KOPT-K1 (cell line): ENCODE results near the gene MPPED2.

Source experiments
- H3K27ac ChIP-seq: fragments of 200-600 bp; sonication (generic); 2 replicates; pipeline ENCODE4 v1.5.1; 2016; ENCODE audit warnings: antibody characterized with exemption, mild to moderate bottlenecking, low read depth, low read length; ENCODE audit not compliant: poor library complexity, severe bottlenecking
- H3K36me3 ChIP-seq: fragments of 200-600 bp; sonication (generic); 2 replicates; pipeline ENCODE4 v1.5.1; 2017; ENCODE audit warnings: antibody characterized with exemption, mild to moderate bottlenecking, low read length, moderate library complexity; ENCODE audit not compliant: insufficient read depth
- H3K9me3 ChIP-seq: fragments of 200-600 bp; sonication (generic); 2 replicates; pipeline ENCODE4 v1.5.1; 2017; ENCODE audit warnings: antibody characterized with exemption, low read length, mild to moderate bottlenecking; ENCODE audit not compliant: insufficient read depth, poor library complexity, severe bottlenecking

The MPPED2 gene

DNA sequence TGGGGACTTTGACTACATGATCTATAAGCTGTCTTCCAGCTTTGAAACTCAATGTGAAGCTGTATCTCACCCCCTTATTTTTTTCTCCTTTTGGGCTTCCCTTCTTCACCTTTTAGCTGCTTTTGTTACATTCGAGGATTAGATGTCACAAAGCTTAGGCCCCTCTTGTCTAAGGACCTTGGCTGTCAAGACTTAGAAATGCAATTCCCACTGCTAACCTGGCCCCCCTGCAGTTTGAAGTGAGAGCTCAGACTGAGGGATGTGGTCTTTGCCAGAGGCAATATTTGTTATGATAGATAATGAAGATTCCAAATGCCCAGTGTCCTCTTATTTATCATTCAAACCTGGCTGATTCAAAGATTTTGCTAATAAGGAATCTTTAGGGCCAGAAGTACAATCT lies 135.0 kb downstream of the MPPED2 start:
- Histone ChIP-seq H3K27ac (no peak overlapping the region), H3K9me3 (no peaks in the 10 kb centered on the region), H3K36me3 (no peaks in the 10 kb centered on the region)

- no peaks in the 10 kb centered on the region for H3K9me3 ChIP-seq
- no peak overlapping the region for H3K27ac ChIP-seq
- no peaks in the 10 kb centered on the region for H3K36me3 ChIP-seq
These were observed 139.0 kb downstream of the MPPED2 start for GRCh38 chr11:30447058-30447640.

- Histone ChIP-seq H3K36me3 (no peaks in the 10 kb centered on the region), H3K27ac (no peak overlapping the region), H3K9me3 (no peaks in the 10 kb centered on the region)
These were observed 139.6 kb downstream of the MPPED2 start for GRCh38 chr11:30446520-30446919.

- H3K36me3 ChIP-seq, result no peaks in the 10 kb centered on the region
- H3K9me3 ChIP-seq, result no peaks in the 10 kb centered on the region
- no peak overlapping the region for H3K27ac ChIP-seq
These were observed 141.1 kb downstream of the MPPED2 start for GRCh38 chr11:30445056-30445455.

DNA sequence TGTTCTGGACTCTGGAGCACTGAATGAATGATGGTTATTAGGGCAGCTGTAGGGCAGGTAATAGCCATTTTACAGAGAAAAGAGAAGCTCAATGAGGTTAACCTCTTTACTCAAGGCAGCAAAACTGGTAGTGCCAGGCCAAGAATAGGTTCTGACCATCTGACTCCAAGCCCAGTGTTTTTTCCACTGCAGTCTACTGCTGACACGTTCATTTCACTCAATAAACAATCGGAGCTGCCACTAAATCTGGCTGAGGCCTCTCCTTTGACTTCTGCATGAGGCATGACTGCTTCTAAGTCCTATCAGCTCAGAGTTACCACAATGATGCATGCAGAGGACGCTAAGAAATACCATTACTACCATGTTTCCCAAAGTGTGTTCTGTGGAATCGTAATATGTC lies 145.6 kb downstream of the MPPED2 start:
- H3K36me3 ChIP-seq, result no peaks in the 10 kb centered on the region
- no peaks in the 10 kb centered on the region for H3K9me3 ChIP-seq
- no peak overlapping the region for H3K27ac ChIP-seq

DNA sequence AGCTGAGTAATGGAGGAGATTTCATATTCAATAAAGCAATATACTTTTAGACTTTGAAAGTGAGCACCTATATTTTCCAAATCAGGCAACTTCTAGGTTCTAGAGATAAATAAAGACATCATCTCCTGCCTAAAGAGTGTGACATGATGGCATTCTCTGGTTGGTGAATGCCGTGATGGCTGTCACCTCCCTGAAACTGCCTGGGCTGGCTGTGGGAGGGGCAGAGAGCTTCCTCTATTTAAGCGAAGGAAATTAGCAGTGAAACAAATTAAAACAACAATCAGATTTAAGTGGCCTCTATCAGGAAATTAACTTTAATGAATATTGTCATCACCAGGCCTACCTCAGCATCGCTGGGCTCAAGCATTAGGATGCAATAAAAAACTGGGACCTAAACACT lies 149.4 kb downstream of the MPPED2 start:
- no peak overlapping the region for H3K27ac ChIP-seq
- H3K36me3 ChIP-seq, result no peaks in the 10 kb centered on the region
- H3K9me3 ChIP-seq, result no peaks in the 10 kb centered on the region

GRCh38 chr11:30435488-30435887 lies 150.7 kb downstream of the MPPED2 start:
- Histone ChIP-seq H3K36me3 (no peaks in the 10 kb centered on the region), H3K27ac (no peak overlapping the region), H3K9me3 (no peaks in the 10 kb centered on the region)

- no peaks in the 10 kb centered on the region for H3K36me3 ChIP-seq
- H3K9me3 ChIP-seq, result no peaks in the 10 kb centered on the region
- H3K27ac ChIP-seq, result no peak overlapping the region
These were observed 151.3 kb downstream of the MPPED2 start for GRCh38 chr11:30434901-30435300.

- no peaks in the 10 kb centered on the region for H3K9me3 ChIP-seq
- no peaks in the 10 kb centered on the region for H3K36me3 ChIP-seq
- H3K27ac ChIP-seq, result no peak overlapping the region
These were observed 152.3 kb downstream of the MPPED2 start for GRCh38 chr11:30433831-30434230.

DNA sequence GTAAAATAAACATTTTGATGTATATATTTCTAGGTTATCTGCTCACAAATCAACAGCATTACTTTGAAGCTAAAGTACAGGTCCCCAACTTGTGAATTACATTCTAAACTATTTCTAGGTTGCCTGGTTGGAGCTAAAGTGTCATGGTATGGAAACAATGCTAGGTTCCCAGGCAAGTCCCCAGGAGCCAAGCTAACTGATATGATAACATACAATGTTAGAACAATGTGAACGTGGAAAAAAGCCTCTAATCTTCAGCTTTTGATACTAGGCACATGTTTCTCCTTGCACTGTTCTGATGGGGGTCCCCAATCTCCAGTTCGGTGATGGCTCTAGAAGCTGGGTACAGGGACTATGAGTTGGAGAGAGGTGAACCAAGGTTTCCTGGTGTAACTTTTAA lies 153.4 kb downstream of the MPPED2 start:
- Histone ChIP-seq H3K36me3 (no peaks in the 10 kb centered on the region), H3K27ac (no peak overlapping the region), H3K9me3 (no peaks in the 10 kb centered on the region)

GRCh38 chr11:30432178-30432577 lies 154.0 kb downstream of the MPPED2 start:
- Histone ChIP-seq H3K9me3 (no peaks in the 10 kb centered on the region), H3K36me3 (no peaks in the 10 kb centered on the region), H3K27ac (no peak overlapping the region)

DNA sequence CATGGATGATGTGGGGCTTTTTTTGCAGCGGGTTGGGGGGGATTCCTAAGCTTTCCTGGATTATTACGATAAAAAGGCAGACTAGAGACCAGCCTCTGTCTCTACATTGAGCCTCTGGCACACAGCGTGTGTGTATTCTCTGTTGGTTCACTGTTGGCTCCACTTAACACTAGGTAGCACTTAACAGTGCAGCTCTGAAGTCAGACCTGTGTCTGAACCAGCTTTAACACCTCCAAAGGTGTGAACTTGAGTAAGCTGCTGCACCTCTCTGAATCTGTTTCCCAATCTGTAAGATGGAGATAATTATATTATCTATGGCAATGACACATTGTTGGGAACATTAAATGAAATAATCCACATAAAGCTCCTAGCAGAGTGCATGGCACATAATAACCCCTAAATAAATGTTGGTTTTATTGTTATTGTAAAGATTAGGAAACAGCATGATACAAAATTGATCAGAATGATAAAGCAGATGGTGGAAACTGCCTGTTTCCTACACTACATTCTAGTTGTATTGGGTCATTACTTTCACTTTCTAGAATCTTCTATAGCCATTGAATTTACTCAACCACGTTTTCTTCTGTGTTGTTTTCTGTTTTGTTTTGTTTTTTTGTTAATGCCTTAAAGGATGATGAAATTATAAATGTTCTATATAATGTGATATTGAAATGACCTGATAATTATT lies 154.9 kb downstream of the MPPED2 start:
- Histone ChIP-seq H3K9me3 (no peaks in the 10 kb centered on the region), H3K36me3 (no peaks in the 10 kb centered on the region), H3K27ac (no peak overlapping the region)

DNA sequence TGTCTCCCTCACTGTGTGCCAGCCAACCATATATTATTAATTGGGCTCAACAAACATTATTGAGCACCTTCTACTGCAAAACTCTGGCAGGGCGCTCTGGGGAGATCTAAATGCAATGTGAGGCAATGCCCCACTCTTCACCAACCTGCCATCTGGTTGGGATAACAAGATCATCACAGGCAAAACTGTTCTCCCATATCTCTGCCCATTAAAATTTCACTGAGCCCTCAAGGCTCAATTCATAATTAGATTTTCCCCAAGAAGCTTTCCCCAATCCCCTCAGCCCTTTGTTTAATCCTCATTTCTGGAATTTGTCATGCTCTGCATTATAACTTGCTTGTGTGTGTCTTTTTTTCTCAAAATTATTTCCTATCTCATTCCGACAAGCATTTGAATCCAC lies 156.6 kb downstream of the MPPED2 start:
- no peak overlapping the region for H3K27ac ChIP-seq
- no peaks in the 10 kb centered on the region for H3K36me3 ChIP-seq
- no peaks in the 10 kb centered on the region for H3K9me3 ChIP-seq

GRCh38 chr11:30426781-30427180 lies 159.4 kb downstream of the MPPED2 start:
- Histone ChIP-seq H3K27ac (no peak overlapping the region), H3K36me3 (no peaks in the 10 kb centered on the region)

GRCh38 chr11:30424844-30425243 lies 161.3 kb downstream of the MPPED2 start:
- Histone ChIP-seq H3K36me3 (no peaks in the 10 kb centered on the region), H3K9me3 (no peaks in the 10 kb centered on the region), H3K27ac (no peak overlapping the region)

More at GRCh38 chr11:30426781-30427180, 159.4 kb downstream of the MPPED2 start:
- no peaks in the 10 kb centered on the region for H3K9me3 ChIP-seq

DNA sequence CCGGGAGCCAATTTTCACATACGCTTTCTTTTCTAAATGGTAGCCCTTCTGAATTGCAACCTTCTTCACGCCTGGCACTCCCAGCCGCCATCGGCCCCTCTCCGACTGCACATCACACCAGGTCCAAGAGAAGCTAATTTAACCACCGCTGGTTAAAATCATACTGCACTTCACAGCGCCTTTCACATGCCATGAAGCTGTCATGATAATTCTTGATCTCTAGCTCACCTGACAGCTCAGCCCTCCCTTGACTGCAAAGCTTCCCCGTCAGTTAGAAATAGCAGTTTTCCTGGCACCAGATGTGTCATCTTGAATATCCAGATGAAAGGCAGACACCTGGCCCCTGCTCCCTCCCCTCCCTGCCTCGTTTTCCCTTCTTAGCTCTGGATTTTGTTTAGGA lies 161.8 kb downstream of the MPPED2 start:
- Histone ChIP-seq H3K36me3 (no peaks in the 10 kb centered on the region), H3K27ac (no peak overlapping the region), H3K9me3 (no peaks in the 10 kb centered on the region)
